ENCODE measurements around the gene CKS1B. TPM values are rescaled to one million over a fixed set of nuclear protein-coding genes. Genes with fewer than 3 reads are reported as not detected.
A peak's percentile ranks its signal among the peaks of the same experiment; 100 is the strongest.

Gene CKS1B
- total and polyA plus RNA-seq, 10 donors = 15.7 to 51.5 (median 27.5) TPM

GRCh38 chr1:155009742-155010141 is 35.3 kb downstream of the CKS1B start:
- Histone ChIP-seq H3K9me3 (no peaks in the 10 kb centered on the region), H3K27me3 (replicated peaks in 1 of 7) (no peaks in the 10 kb centered on the region), H3K4me1 (peaks cover 46 to 100% (median 100%) of the 10 kb centered on the region in 6 donors), H3K27ac (peak overlapping the region in 7 of 8 donors; percentile 60 to 99 (median 95)), H3K36me3 (peaks cover 0 to 22% (median 6%) of the 10 kb centered on the region in 6 donors), H3K4me3 (peak overlapping the region in 7 of 8 donors; percentile 14 to 76 (median 35))
- TF ChIP-seq POLR2A (IDR thresholded peaks at IDR 0.05) (no peak), POLR2AphosphoS5 (IDR thresholded peaks at IDR 0.05) (no peak), CTCF (IDR thresholded peaks at IDR 0.05 in 8 of 11, conservative IDR thresholded peaks at IDR 0.05 in 3 of 11) (no peak)
- 71 to 84% (median 83%) methylated on average over 5 of the region's 5 CpGs for WGBS, 5 donors
- peak; percentile 48 for DNase-seq
- intact Hi-C loops (cut with DNase I; ENCODE audit: low total_unique reads) = loop anchor here (10.0 kb wide), 1 partner anchor 55 kb away; the partner anchor contains the start of gene EFNA4

GRCh38 chr1:155010211-155010918 is 35.9 kb downstream of the CKS1B start:
- DNase-seq = peak; percentile 83
- intact Hi-C loops (cut with DNase I; ENCODE audit: low total_unique reads) = no loop called here
- H3K27ac ChIP-seq = peak overlapping the region in 7 of 8 donors; percentile 60 to 99 (median 95)

GRCh38 chr1:155011004-155011416 is 36.5 kb downstream of the CKS1B start:
- H3K36me3 ChIP-seq = peaks cover 0 to 35% (median 16%) of the 10 kb centered on the region in 6 donors
- TF ChIP-seq CTCF (IDR thresholded peaks at IDR 0.05 in 8 of 11, conservative IDR thresholded peaks at IDR 0.05 in 3 of 11) (no peak), POLR2A (IDR thresholded peaks at IDR 0.05) (no peak), POLR2AphosphoS5 (IDR thresholded peaks at IDR 0.05) (no peak)
- H3K27ac ChIP-seq = peak overlapping the region; percentile 35 to 99 (median 95)
- WGBS, 5 donors = 73 to 88% (median 83%) methylated on average over 5 of the region's 5 CpGs
- peak overlapping the region in 4 of 8 donors; percentile 35 to 76 (median 40) for H3K4me3 ChIP-seq
- H3K9me3 ChIP-seq = no peaks in the 10 kb centered on the region
- peaks cover 35 to 100% (median 100%) of the 10 kb centered on the region in 6 donors for H3K4me1 ChIP-seq
- intact Hi-C loops (cut with DNase I; ENCODE audit: low total_unique reads) = no loop called here
- peak; percentile 76 for DNase-seq
- H3K27me3 ChIP-seq (replicated peaks in 1 of 7) = no peaks in the 10 kb centered on the region

More at GRCh38 chr1:155010211-155010918, 35.9 kb downstream of the CKS1B start:
- TF ChIP-seq CTCF (IDR thresholded peaks at IDR 0.05 in 8 of 11, conservative IDR thresholded peaks at IDR 0.05 in 3 of 11) (no peak), POLR2AphosphoS5 (IDR thresholded peaks at IDR 0.05) (peak in 2 of 3 donors; percentile 37 to 67)
- H3K9me3 ChIP-seq = no peaks in the 10 kb centered on the region
- H3K4me1 ChIP-seq = peaks cover 40 to 100% (median 100%) of the 10 kb centered on the region in 6 donors
- H3K27me3 ChIP-seq (replicated peaks in 1 of 7) = no peaks in the 10 kb centered on the region
- H3K4me3 ChIP-seq = peak overlapping the region in 7 of 8 donors; percentile 14 to 76 (median 35)
- H3K36me3 ChIP-seq = peaks cover 0 to 28% (median 12%) of the 10 kb centered on the region in 6 donors
- WGBS, 5 donors = 29 to 45% (median 35%) methylated on average over 11 of the region's 11 CpGs

- Histone ChIP-seq H3K27ac (peak overlapping the region; percentile 35 to 99 (median 95)), H3K4me1 (peaks cover 35 to 100% (median 100%) of the 10 kb centered on the region in 6 donors), H3K27me3 (replicated peaks in 1 of 7) (no peaks in the 10 kb centered on the region), H3K4me3 (peak overlapping the region in 1 of 8 donors; percentile 76), H3K36me3 (peaks cover 0 to 40% (median 18%) of the 10 kb centered on the region in 6 donors), H3K9me3 (no peaks in the 10 kb centered on the region)
- 86 to 96% (median 86%) methylated on average over 6 of the region's 6 CpGs for WGBS, 5 donors
- intact Hi-C loops (cut with DNase I; ENCODE audit: low total_unique reads) = no loop called here
- no peak for TF ChIP-seq CTCF (IDR thresholded peaks at IDR 0.05 in 8 of 11, conservative IDR thresholded peaks at IDR 0.05 in 3 of 11)
- no peak for TF ChIP-seq POLR2AphosphoS5 (IDR thresholded peaks at IDR 0.05)
- no peak for TF ChIP-seq POLR2A (IDR thresholded peaks at IDR 0.05)
- peak; percentile 65 for DNase-seq
Observed at GRCh38 chr1:155011437-155012025, 37.0 kb downstream of the CKS1B start.

Data from spleen (tissue), 11 donors.